GM12878 (cell line): ENCODE data around the gene SPESP1.

ENCODE experiments used
- CBX3 ChIP-seq: fragments of 200-600 bp; sonication (generic); IDR thresholded peaks from 2 replicates; pipeline ENCODE4 v1.6.1; 2016; ENCODE audit warnings: low read depth, borderline replicate concordance
- EED ChIP-seq: sonication (generic); IDR thresholded peaks from 2 replicates; pipeline ENCODE4 v1.6.1; 2016; ENCODE audit warnings: antibody characterized with exemption, low read depth
- EP300 ChIP-seq, 2 experiments: fragments of 150-350 bp in 1 of 2; IDR thresholded peaks; 2 replicates each; pipeline ENCODE4 v1.6.1; 2011 to 2012; ENCODE audit warnings: low read depth in 2 of 2, low read length in 2 of 2, borderline replicate concordance in 1 of 2, improper control_type of control experiment in 1 of 2, inconsistent platforms in 1 of 2; ENCODE audit not compliant: control insufficient read depth in 1 of 2
- NFIC ChIP-seq: IDR thresholded peaks from 2 replicates; pipeline ENCODE4 v1.6.1; 2012; ENCODE audit warnings: low read depth, mild to moderate bottlenecking, inconsistent platforms, low read length, moderate library complexity
- SMARCA5 ChIP-seq: fragments of 450-650 bp; IDR thresholded peaks from 2 replicates; pipeline ENCODE4 v1.6.1; 2017; ENCODE audit warnings: mild to moderate bottlenecking
- SP1 ChIP-seq: IDR thresholded peaks from one replicate; pipeline ENCODE4 v1.6.1; 2011; ENCODE audit warnings: low read depth, low read length
- TCF7 ChIP-seq: IDR thresholded peaks from 2 replicates; pipeline ENCODE4 v1.6.1; 2014; ENCODE audit warnings: antibody characterized with exemption, borderline replicate concordance
- TF ChIP-seq, protein P1 (sequence below), 3 experiments: IDR thresholded peaks in 2 of 3; conservative IDR thresholded peaks in 1 of 3; 2 replicates each; pipeline ENCODE4 v1.5.1; 2011; ENCODE audit warnings: low read depth in 3 of 3, low read length in 3 of 3, mild to moderate bottlenecking in 3 of 3, control low read depth in 2 of 3, moderate library complexity in 2 of 3, inconsistent platforms in 1 of 3, mixed read lengths in 1 of 3; ENCODE audit not compliant: control insufficient read depth in 2 of 3, insufficient read depth in 1 of 3; ENCODE audit errors: extremely low read depth in 1 of 3

- TF ChIP-seq NFIC: no peak
- TF ChIP-seq SP1: no peak
- no peak for TF ChIP-seq SMARCA5
- TF ChIP-seq CBX3: no peak
- no peak for TF ChIP-seq EED
- TF ChIP-seq EP300 (IDR thresholded peaks at IDR 0.05; ENCODE audit: borderline replicate concordance in 1 of 2, control insufficient read depth in 1 of 2, low read depth in 2 of 2, low read length in 2 of 2): no peak
- TF ChIP-seq, protein P1, sequence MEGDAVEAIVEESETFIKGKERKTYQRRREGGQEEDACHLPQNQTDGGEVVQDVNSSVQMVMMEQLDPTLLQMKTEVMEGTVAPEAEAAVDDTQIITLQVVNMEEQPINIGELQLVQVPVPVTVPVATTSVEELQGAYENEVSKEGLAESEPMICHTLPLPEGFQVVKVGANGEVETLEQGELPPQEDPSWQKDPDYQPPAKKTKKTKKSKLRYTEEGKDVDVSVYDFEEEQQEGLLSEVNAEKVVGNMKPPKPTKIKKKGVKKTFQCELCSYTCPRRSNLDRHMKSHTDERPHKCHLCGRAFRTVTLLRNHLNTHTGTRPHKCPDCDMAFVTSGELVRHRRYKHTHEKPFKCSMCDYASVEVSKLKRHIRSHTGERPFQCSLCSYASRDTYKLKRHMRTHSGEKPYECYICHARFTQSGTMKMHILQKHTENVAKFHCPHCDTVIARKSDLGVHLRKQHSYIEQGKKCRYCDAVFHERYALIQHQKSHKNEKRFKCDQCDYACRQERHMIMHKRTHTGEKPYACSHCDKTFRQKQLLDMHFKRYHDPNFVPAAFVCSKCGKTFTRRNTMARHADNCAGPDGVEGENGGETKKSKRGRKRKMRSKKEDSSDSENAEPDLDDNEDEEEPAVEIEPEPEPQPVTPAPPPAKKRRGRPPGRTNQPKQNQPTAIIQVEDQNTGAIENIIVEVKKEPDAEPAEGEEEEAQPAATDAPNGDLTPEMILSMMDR (IDR thresholded peaks at IDR 0.05 in 2 of 3, conservative IDR thresholded peaks at IDR 0.05 in 1 of 3; ENCODE audit: control insufficient read depth in 2 of 3, extremely low read depth in 1 of 3, insufficient read depth in 1 of 3, low read depth in 3 of 3, low read length in 3 of 3): no peak
- no peak for TF ChIP-seq TCF7
Measured at GRCh38 chr15:68910341-68910740, 20.0 kb upstream of the SPESP1 start.
